IMR-90 (cell line): Measurements from ENCODE around the gene MIEN1. TPM values are rescaled to one million over a fixed set of nuclear protein-coding genes. Genes with fewer than 3 reads are reported as not detected.

Experiments used
- ATAC-seq: fragments of 200-7000 bp; cut with Tn5 transposase; 2 replicates; pipeline ENCODE4 v1.9.1; 2020; ENCODE audit warnings: low read depth, mild to moderate bottlenecking, moderate library complexity
- BruUV-seq: library from RNA; stranded (reverse); fragments of 400-500 nt; replicated peaks from 2 replicates; lab custom pipeline; 2021; lab: Mats Ljungman, UMichigan
- CTCF ChIA-PET: fragments of 300-600 bp; formaldehyde crosslinking; extraction: SDS; loops from one replicate; lab custom pipeline; 2021; ENCODE audit warnings: antibody characterized with exemption; lab: Yijun Ruan, JAX
- POLR2A ChIA-PET: fragments of 300-600 bp; sonication (Branson Sonifier 250); formaldehyde crosslinking; loops from one replicate; lab custom pipeline; 2022; ENCODE audit warnings: antibody characterized with exemption; ENCODE audit not compliant: unreplicated experiment; lab: Charles Lee
- DNase-seq: peaks from one replicate; pipeline ENCODE4 v3.0.0; 2013
- H2AFZ ChIP-seq: replicated peaks from 2 replicates; pipeline ENCODE3; 2013; ENCODE audit warnings: low read length, mild to moderate bottlenecking; ENCODE audit not compliant: poor library complexity
- H2AK5ac ChIP-seq: 2 replicates; pipeline ENCODE4 v1.6.1; 2013; ENCODE audit warnings: low read depth, low read length, inconsistent platforms
- H2AK9ac ChIP-seq: replicated peaks from 2 replicates; pipeline ENCODE3; 2013; ENCODE audit warnings: mild to moderate bottlenecking, low read depth, low read length, moderate library complexity; ENCODE audit not compliant: poor library complexity
- H2BK120ac ChIP-seq: 2 replicates; pipeline ENCODE4 v1.6.1; 2013; ENCODE audit warnings: low read depth, low read length, inconsistent platforms
- H2BK15ac ChIP-seq: 3 replicates; pipeline ENCODE4 v1.6.1; 2013; ENCODE audit warnings: low read depth, low read length, inconsistent platforms
- H2BK20ac ChIP-seq: 2 replicates; pipeline ENCODE4 v1.6.1; 2013; ENCODE audit warnings: low read depth, mild to moderate bottlenecking, inconsistent platforms, low read length, moderate library complexity
- H2BK5ac ChIP-seq: 2 replicates; pipeline ENCODE4 v1.6.1; 2013; ENCODE audit warnings: mild to moderate bottlenecking, low read depth, low read length, inconsistent platforms; ENCODE audit not compliant: poor library complexity, severe bottlenecking
- H3K14ac ChIP-seq: replicated peaks from 2 replicates; pipeline ENCODE4 v1.6.1; 2013; ENCODE audit warnings: low read depth, low read length, inconsistent platforms
- H3K18ac ChIP-seq: 2 replicates; pipeline ENCODE4 v1.6.1; 2013; ENCODE audit warnings: low read depth, low read length, control low read depth
- H3K23ac ChIP-seq: 2 replicates; pipeline ENCODE4 v1.6.1; 2013; ENCODE audit warnings: low read depth, low read length, inconsistent platforms
- H3K27ac ChIP-seq: 2 replicates; pipeline ENCODE4 v1.5.1; 2013; ENCODE audit warnings: mild to moderate bottlenecking, control low read depth, low read length; ENCODE audit not compliant: insufficient read depth
- H3K27me3 ChIP-seq: 2 replicates; pipeline ENCODE4 v1.6.1; 2013; ENCODE audit warnings: low read length; ENCODE audit not compliant: control insufficient read depth, insufficient read depth
- H3K36me3 ChIP-seq: 2 replicates; pipeline ENCODE4 v1.6.1; 2013; ENCODE audit warnings: low read length, mixed read lengths; ENCODE audit not compliant: control insufficient read depth, insufficient read depth
- H3K4ac ChIP-seq: 2 replicates; pipeline ENCODE4 v1.6.1; 2013; ENCODE audit warnings: low read depth, low read length, inconsistent platforms
- H3K4me1 ChIP-seq: 2 replicates; pipeline ENCODE4 v1.6.1; 2013; ENCODE audit warnings: low read length, mixed read lengths; ENCODE audit not compliant: control insufficient read depth, insufficient read depth
- H3K4me2 ChIP-seq: 2 replicates; pipeline ENCODE4 v1.6.1; 2013; ENCODE audit warnings: low read depth, mild to moderate bottlenecking, control low read depth, low read length, moderate library complexity
- H3K4me3 ChIP-seq: 2 replicates; pipeline ENCODE4 v1.5.1; 2013; ENCODE audit warnings: low read depth, mild to moderate bottlenecking, control low read depth, low read length, moderate library complexity; ENCODE audit not compliant: insufficient read depth
- H3K56ac ChIP-seq: 2 replicates; pipeline ENCODE4 v1.6.1; 2013; ENCODE audit warnings: low read length, inconsistent platforms; ENCODE audit not compliant: insufficient read depth; ENCODE audit errors: extremely low read depth
- H3K79me1 ChIP-seq, 2 experiments: 2 replicates each; pipeline ENCODE4 v1.6.1; 2013; ENCODE audit warnings: low read length in 2 of 2, inconsistent platforms in 1 of 2, low read depth in 1 of 2
- H3K9ac ChIP-seq: 2 replicates; pipeline ENCODE4 v1.6.1; 2013; ENCODE audit warnings: low read depth, low read length, control low read depth
- H3K9me1 ChIP-seq: 2 replicates; pipeline ENCODE4 v1.6.1; 2013; ENCODE audit warnings: low read length, inconsistent platforms; ENCODE audit not compliant: insufficient read depth
- H3K9me3 ChIP-seq: 2 replicates; pipeline ENCODE4 v1.6.1; 2013; ENCODE audit warnings: low read length; ENCODE audit not compliant: control insufficient read depth, insufficient read depth
- H4K20me1 ChIP-seq: 2 replicates; pipeline ENCODE4 v1.6.1; 2013; ENCODE audit warnings: low read length, inconsistent platforms; ENCODE audit not compliant: insufficient read depth
- H4K5ac ChIP-seq: 2 replicates; pipeline ENCODE4 v1.6.1; 2013; ENCODE audit warnings: mild to moderate bottlenecking, low read depth, low read length, control low read depth
- H4K8ac ChIP-seq, 2 experiments: 2 replicates each; pipeline ENCODE4 v1.6.1; 2013; ENCODE audit warnings: low read depth in 2 of 2, low read length in 2 of 2, control low read depth in 1 of 2, inconsistent platforms in 1 of 2
- H4K91ac ChIP-seq: 2 replicates; pipeline ENCODE4 v1.6.1; 2013; ENCODE audit warnings: low read depth, low read length, inconsistent platforms; ENCODE audit not compliant: insufficient read depth
- BHLHE40 ChIP-seq: fragments of 150-350 bp; IDR thresholded peaks from 2 replicates; pipeline ENCODE4 v1.6.1; 2016; ENCODE audit warnings: mild to moderate bottlenecking, low read depth, low read length
- CEBPB ChIP-seq: IDR thresholded peaks from 2 replicates; pipeline ENCODE4 v1.6.1; 2012; ENCODE audit warnings: low read depth, low read length, improper control_type of control experiment
- CHD1 ChIP-seq: IDR thresholded peaks from 2 replicates; pipeline ENCODE4 v1.6.1; 2012; ENCODE audit warnings: low read depth, low read length, improper control_type of control experiment
- ELK1 ChIP-seq: fragments of 150-350 bp; IDR thresholded peaks from 2 replicates; pipeline ENCODE4 v1.6.1; 2016; ENCODE audit warnings: low read depth, mild to moderate bottlenecking, low read length, moderate library complexity, borderline replicate concordance
- FOS ChIP-seq: fragments of 150-350 bp; IDR thresholded peaks from 2 replicates; pipeline ENCODE4 v1.6.1; 2016; ENCODE audit warnings: low read depth, low read length
- MAFK ChIP-seq: IDR thresholded peaks from 2 replicates; pipeline ENCODE4 v1.6.1; 2012; ENCODE audit warnings: low read depth, low read length, improper control_type of control experiment
- MAZ ChIP-seq: IDR thresholded peaks from 2 replicates; pipeline ENCODE4 v1.6.1; 2012; ENCODE audit warnings: low read depth, mild to moderate bottlenecking, low read length, improper control_type of control experiment, moderate library complexity, borderline replicate concordance
- MXI1 ChIP-seq: IDR thresholded peaks from 2 replicates; pipeline ENCODE4 v1.6.1; 2012; ENCODE audit warnings: low read depth, mild to moderate bottlenecking, low read length, moderate library complexity, borderline replicate concordance
- NFE2L2 ChIP-seq: fragments of 150-350 bp; IDR thresholded peaks from 2 replicates; pipeline ENCODE4 v1.6.1; 2016; ENCODE audit warnings: low read depth, mild to moderate bottlenecking, low read length
- POLR2A ChIP-seq: IDR thresholded peaks from 2 replicates; pipeline ENCODE4 v1.6.1; 2012; ENCODE audit warnings: mild to moderate bottlenecking, low read depth, low read length
- RAD21 ChIP-seq: IDR thresholded peaks from 2 replicates; pipeline ENCODE4 v1.6.1; 2012; ENCODE audit warnings: low read length, improper control_type of control experiment
- RCOR1 ChIP-seq: IDR thresholded peaks from 2 replicates; pipeline ENCODE4 v1.6.1; 2012; ENCODE audit warnings: mild to moderate bottlenecking, low read length, improper control_type of control experiment; ENCODE audit not compliant: insufficient replicate concordance
- RFX5 ChIP-seq: IDR thresholded peaks from 2 replicates; pipeline ENCODE4 v1.8.0; 2012; ENCODE audit warnings: low read depth, mild to moderate bottlenecking, low read length, moderate library complexity
- SMC3 ChIP-seq: fragments of 150-350 bp; IDR thresholded peaks from 2 replicates; pipeline ENCODE4 v1.6.1; 2016; ENCODE audit warnings: low read depth, mild to moderate bottlenecking, antibody characterized with exemption, low read length, moderate library complexity
- WGBS, 2 experiments: methylation state at CpG; one replicate each; pipeline versions ENCODE4 v1.1.5 to v1.1.7; 2013; ENCODE audit warnings: missing lambda C conversion rate in 2 of 2; ENCODE audit not compliant: insufficient read length in 1 of 2; ENCODE audit errors: extremely low coverage in 2 of 2; 5-methylcytosine and 5-hydroxymethylcytosine counted together
- dilution Hi-C: fragments of 300-500 bp; cut with HindIII; formaldehyde crosslinking; loops from one replicate; pipeline ENCODE4 v1.14.3; 2018; ENCODE audit warnings: low sequenced_read_pairs; ENCODE audit not compliant: unreplicated experiment
- in situ Hi-C: fragments of 300-500 bp; cut with MboI; formaldehyde crosslinking; loops from 3 replicates; pipeline ENCODE4 v1.14.3; 2019; ENCODE audit warnings: low sequenced_read_pairs, inconsistent platforms, mixed read lengths
- intact Hi-C: fragments of 100-400 bp; cut with micrococcal nuclease; formaldehyde crosslinking; loops from 2 replicates; pipeline ENCODE4 v1.10.0; 2022
- polyA plus RNA-seq, 3 experiments: library from polyadenylated mRNA; depleted of rRNA; stranded (reverse); fragments of >200 nt; gene quantifications; 2 replicates each; pipeline ENCODE4 v1.2.3, GENCODE V29; 2012; ENCODE audit warnings: low replicate concordance in 1 of 3
- total RNA-seq: library from RNA; depleted of rRNA; stranded (reverse); fragments of >200 nt; gene quantifications from 2 replicates; pipeline ENCODE4 v1.2.3, GENCODE V29; 2012
- TF ChIP-seq, protein P1 (sequence below): fragments of 150-350 bp; IDR thresholded peaks from 2 replicates; pipeline ENCODE4 v1.6.1; 2017; ENCODE audit warnings: mild to moderate bottlenecking, antibody characterized with exemption, low read length, low read depth
- TF ChIP-seq, protein P2 (sequence below): conservative IDR thresholded peaks from 2 replicates; pipeline ENCODE4 v1.5.1; 2012; ENCODE audit warnings: mild to moderate bottlenecking, low read depth, low read length, improper control_type of control experiment

Gene MIEN1
- total and polyA plus RNA-seq, 2 of the 4 experiments (the other 2 are of a cell fraction) = 20.3 to 75.6 TPM

DNA sequence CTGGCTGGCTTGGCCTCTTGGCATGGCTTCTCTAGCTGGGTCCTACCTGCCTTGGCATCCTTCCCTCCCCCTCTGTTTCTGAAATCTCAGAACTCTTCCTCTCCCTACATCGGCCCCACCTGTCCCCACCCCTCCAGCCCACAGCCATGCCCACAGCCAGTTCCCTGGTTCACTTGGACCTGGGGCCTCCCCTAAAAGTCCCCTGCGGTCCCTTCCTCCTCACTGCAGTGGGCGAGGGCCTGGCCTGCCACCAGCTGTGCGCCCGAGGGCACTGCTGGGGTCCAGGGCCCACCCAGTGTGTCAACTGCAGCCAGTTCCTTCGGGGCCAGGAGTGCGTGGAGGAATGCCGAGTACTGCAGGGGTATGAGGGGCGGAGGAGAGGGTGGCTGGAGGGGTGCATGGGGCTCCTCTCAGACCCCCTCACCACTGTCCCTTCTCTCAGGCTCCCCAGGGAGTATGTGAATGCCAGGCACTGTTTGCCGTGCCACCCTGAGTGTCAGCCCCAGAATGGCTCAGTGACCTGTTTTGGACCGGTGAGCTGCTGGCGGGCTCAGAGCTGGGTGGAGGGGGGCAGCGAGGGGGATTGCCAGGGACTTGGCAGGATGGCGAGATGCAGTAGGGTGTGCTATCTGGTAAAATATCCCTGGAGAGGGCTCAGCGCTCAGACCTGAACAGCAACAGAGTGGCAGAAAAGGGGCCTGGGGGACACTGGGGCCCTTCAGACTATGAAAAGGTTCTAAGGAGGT, 14.1 kb downstream of the MIEN1 start:
- H4K8ac ChIP-seq = no peak overlapping the region
- no peak overlapping the region for H2AK9ac ChIP-seq
- H4K5ac ChIP-seq = no peak overlapping the region
- no peak overlapping the region for H2BK15ac ChIP-seq
- in situ Hi-C loops = no loop called here
- dilution Hi-C loops = no loop called here
- no peak overlapping the region for H3K23ac ChIP-seq
- no peak overlapping the region for H2BK20ac ChIP-seq
- no peak overlapping the region for H2AK5ac ChIP-seq
- no peak overlapping the region for H3K4me2 ChIP-seq
- CTCF ChIA-PET = no interaction called here
- H3K14ac ChIP-seq = no peak overlapping the region
- no peak overlapping the region for H3K4ac ChIP-seq
- no CpG with 5 or more reads among the region's 15 CpGs for WGBS, 2 experiments
- no peak overlapping the region for H2BK5ac ChIP-seq
- H3K9me3 ChIP-seq = no peaks in the 10 kb centered on the region
- H3K18ac ChIP-seq = no peak overlapping the region
- H3K27me3 ChIP-seq = no peaks in the 10 kb centered on the region
- TF ChIP-seq BHLHE40 (no peak), RCOR1 (no peak), MAFK (no peak), RAD21 (no peak), CEBPB (no peak), NFE2L2 (no peak), POLR2A (no peak), ELK1 (no peak), FOS (no peak), RFX5 (no peak), MXI1 (no peak), CHD1 (no peak), MAZ (no peak), SMC3 (no peak)
- TF ChIP-seq, protein P1, sequence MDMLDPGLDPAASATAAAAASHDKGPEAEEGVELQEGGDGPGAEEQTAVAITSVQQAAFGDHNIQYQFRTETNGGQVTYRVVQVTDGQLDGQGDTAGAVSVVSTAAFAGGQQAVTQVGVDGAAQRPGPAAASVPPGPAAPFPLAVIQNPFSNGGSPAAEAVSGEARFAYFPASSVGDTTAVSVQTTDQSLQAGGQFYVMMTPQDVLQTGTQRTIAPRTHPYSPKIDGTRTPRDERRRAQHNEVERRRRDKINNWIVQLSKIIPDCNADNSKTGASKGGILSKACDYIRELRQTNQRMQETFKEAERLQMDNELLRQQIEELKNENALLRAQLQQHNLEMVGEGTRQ = no peak
- TF ChIP-seq, protein P2, sequence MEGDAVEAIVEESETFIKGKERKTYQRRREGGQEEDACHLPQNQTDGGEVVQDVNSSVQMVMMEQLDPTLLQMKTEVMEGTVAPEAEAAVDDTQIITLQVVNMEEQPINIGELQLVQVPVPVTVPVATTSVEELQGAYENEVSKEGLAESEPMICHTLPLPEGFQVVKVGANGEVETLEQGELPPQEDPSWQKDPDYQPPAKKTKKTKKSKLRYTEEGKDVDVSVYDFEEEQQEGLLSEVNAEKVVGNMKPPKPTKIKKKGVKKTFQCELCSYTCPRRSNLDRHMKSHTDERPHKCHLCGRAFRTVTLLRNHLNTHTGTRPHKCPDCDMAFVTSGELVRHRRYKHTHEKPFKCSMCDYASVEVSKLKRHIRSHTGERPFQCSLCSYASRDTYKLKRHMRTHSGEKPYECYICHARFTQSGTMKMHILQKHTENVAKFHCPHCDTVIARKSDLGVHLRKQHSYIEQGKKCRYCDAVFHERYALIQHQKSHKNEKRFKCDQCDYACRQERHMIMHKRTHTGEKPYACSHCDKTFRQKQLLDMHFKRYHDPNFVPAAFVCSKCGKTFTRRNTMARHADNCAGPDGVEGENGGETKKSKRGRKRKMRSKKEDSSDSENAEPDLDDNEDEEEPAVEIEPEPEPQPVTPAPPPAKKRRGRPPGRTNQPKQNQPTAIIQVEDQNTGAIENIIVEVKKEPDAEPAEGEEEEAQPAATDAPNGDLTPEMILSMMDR = no peak
- BruUV-seq = no TSS peak
- DNase-seq (no peak), ATAC-seq (no peak)
- H3K9me1 ChIP-seq = no peaks in the 10 kb centered on the region
- H3K4me3 ChIP-seq = no peak overlapping the region
- no peak overlapping the region for H3K56ac ChIP-seq
- H2BK120ac ChIP-seq = no peak overlapping the region
- H2AFZ ChIP-seq = no peak overlapping the region
- H3K36me3 ChIP-seq = peaks cover 56% of the 10 kb centered on the region
- H3K9ac ChIP-seq = no peak overlapping the region
- H3K27ac ChIP-seq = no peak overlapping the region
- H3K79me1 ChIP-seq = no peaks in the 10 kb centered on the region
- no peaks in the 10 kb centered on the region for H3K4me1 ChIP-seq
- H4K20me1 ChIP-seq = no peaks in the 10 kb centered on the region
- POLR2A ChIA-PET = no interaction called here
- no peak overlapping the region for H4K91ac ChIP-seq
- intact Hi-C loops = no loop called here
